ENCODE results near the gene CTDNEP1. TPM values are rescaled to one million over a fixed set of nuclear protein-coding genes. Genes with fewer than 3 reads are reported as not detected.

CTDNEP1 gene
- total and polyA plus RNA-seq, 12 donors, result 30.3 to 177 (median 105) TPM

DNA sequence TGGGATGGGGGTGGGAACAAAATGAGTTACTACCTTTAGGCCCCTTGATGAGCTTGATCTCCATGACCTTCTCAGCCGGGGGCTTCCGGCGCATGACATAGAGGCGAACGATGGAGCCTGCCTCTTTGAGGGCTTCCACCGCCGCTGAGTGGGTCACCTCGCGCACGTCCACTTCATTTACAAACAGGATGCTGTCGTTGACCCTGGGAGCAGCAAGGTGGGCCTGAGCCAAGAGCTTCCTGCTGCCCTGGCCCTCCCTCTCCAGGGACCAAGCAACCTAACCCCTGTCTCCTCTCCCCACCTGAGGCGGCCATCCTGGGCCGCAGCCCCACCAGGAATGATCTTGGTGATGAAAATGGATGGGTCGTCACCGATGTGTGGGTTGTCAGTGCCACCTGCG, 48.1 kb downstream of the CTDNEP1 start:
- Histone ChIP-seq H3K9me3 (replicated peaks in 1 of 3) (no peaks in the 10 kb centered on the region), H3K27me3 (no peaks in the 10 kb centered on the region), H3K27ac (no peak overlapping the region), H3K4me3 (no peak overlapping the region), H3K4me1 (replicated peaks in 1 of 2) (peaks cover 0 to 9% of the 10 kb centered on the region in 2 donors), H3K36me3 (replicated peaks in 1 of 2) (peaks cover 0 to 28% of the 10 kb centered on the region in 2 donors)
- intact Hi-C loops (cut with DNase I), result no loop called here
- peak in 1 of 7 donors; percentile 13 for DNase-seq
- 93 to 100% (median 97%) methylated on average over 9 to 16 of the region's 16 CpGs for WGBS, 4 donors
- no peak for TF ChIP-seq POLR2A (IDR thresholded peaks at IDR 0.05)
- TF ChIP-seq, protein P1, sequence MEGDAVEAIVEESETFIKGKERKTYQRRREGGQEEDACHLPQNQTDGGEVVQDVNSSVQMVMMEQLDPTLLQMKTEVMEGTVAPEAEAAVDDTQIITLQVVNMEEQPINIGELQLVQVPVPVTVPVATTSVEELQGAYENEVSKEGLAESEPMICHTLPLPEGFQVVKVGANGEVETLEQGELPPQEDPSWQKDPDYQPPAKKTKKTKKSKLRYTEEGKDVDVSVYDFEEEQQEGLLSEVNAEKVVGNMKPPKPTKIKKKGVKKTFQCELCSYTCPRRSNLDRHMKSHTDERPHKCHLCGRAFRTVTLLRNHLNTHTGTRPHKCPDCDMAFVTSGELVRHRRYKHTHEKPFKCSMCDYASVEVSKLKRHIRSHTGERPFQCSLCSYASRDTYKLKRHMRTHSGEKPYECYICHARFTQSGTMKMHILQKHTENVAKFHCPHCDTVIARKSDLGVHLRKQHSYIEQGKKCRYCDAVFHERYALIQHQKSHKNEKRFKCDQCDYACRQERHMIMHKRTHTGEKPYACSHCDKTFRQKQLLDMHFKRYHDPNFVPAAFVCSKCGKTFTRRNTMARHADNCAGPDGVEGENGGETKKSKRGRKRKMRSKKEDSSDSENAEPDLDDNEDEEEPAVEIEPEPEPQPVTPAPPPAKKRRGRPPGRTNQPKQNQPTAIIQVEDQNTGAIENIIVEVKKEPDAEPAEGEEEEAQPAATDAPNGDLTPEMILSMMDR (IDR thresholded peaks at IDR 0.05), result no peak

DNA sequence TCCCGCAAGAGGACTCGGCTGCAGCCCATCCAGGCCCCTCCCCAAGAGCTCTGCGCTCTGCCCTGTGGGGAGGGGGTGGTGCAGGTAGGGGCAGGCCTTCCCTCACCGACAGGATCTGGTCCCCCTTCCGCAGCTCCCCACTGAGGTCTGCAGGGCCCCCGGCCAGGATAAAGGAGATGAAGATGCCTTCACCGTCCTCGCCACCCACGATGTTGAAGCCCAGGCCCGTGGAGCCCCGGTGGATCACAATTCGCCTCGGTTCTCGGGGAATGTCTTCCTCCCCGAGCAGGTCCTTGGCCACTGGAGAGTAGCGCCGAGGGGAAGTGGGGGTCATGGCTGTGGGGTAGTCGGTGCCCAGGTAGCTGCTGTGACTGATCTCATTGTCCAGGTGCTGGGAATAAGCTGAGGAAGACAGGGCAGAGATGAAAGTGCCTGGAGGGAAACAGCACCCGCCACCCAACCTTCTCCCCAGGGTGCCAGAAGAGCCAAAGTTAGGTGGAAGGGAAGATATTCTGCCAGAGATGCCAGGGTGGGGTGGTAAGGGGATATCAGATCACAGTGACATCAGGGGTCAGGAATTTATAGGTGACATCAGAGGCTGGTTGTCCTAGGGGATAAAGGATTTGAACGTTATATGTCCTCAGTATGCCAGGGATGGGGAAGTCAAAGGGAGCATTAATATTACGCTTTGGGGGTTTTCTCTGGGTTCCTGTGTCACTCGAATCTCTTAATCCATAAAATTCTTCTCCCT, 54.7 kb downstream of the CTDNEP1 start:
- Histone ChIP-seq H3K4me3 (no peak overlapping the region), H3K9me3 (replicated peaks in 1 of 3) (no peaks in the 10 kb centered on the region), H3K36me3 (replicated peaks in 1 of 2) (peaks cover 0 to 57% of the 10 kb centered on the region in 2 donors), H3K27ac (no peak overlapping the region), H3K4me1 (replicated peaks in 1 of 2) (no peaks in the 10 kb centered on the region), H3K27me3 (no peaks in the 10 kb centered on the region)
- no peak for TF ChIP-seq POLR2A (IDR thresholded peaks at IDR 0.05)
- TF ChIP-seq, protein P1 (IDR thresholded peaks at IDR 0.05), result no peak
- DNase-seq, result no peak
- intact Hi-C loops (cut with DNase I), result no loop called here
- 89 to 95% (median 91%) methylated on average over 12 to 22 of the region's 22 CpGs for WGBS, 4 donors

DNA sequence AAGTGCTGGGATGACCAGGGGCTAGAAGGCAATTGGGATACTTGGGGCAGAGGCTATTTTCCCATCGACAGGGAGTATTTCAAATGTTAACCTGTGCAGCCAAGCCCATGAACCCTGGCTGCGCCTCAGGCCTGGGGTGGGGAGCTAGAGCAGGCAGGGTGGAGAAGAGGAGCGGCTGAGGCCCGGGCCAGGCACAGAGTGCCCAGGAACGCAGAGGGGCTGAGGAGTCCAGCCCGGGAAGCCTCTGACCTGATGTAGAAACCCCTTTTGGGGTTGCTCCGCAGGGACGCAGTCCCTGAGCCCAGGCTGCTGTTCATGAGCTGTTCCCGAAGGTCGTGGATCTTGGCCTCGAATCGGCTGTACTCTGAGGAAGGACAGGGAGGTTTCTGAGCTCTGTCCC, 55.6 kb downstream of the CTDNEP1 start:
- intact Hi-C loops (cut with DNase I), result no loop called here
- Histone ChIP-seq H3K4me3 (no peak overlapping the region), H3K36me3 (replicated peaks in 1 of 2) (peaks cover 0 to 54% of the 10 kb centered on the region in 2 donors), H3K27ac (no peak overlapping the region), H3K27me3 (no peaks in the 10 kb centered on the region), H3K4me1 (replicated peaks in 1 of 2) (no peaks in the 10 kb centered on the region), H3K9me3 (replicated peaks in 1 of 3) (no peaks in the 10 kb centered on the region)
- TF ChIP-seq, protein P1 (IDR thresholded peaks at IDR 0.05), result no peak
- no peak for TF ChIP-seq POLR2A (IDR thresholded peaks at IDR 0.05)
- WGBS, 4 donors, result 77 to 89% (median 84%) methylated on average over 7 to 12 of the region's 12 CpGs
- no peak for DNase-seq

MicroRNAs within 50 kb of the gene (microRNA counts, 767-probe panel; counts per million panel counts)
- 0 counts per million in 2 donors for microRNA hsa-miR-324-3p
- microRNA hsa-miR-324-5p, result 4,890 to 5,879 counts per million in 2 donors

Small RNA genes within 50 kb of the gene (microRNA-seq; reads per million reads assigned to microRNA genes)
- 1,728 to 3,466 (median 2,288) reads per million in 3 donors for gene MIR324

Small RNA genes within 50 kb of the gene (small RNA-seq; reads per million reads assigned to genes)
- gene MIR324 (3.2 to 3.7 reads per million in 2 donors), gene RF00019 (0 reads per million in 2 donors)

Other genes with a start within 250 kb of the CTDNEP1 start
Only the 30 nearest of the 35 such genes appear.
- 1 to 10 TPM in 8 of 9 donors, under 1 TPM in 1; 0.97 to 3.2 (median 2.3) TPM for gene SLC16A13, start 215.7 kb downstream of the CTDNEP1 start, total RNA-seq
- gene SLC16A13, start 215.7 kb downstream of the CTDNEP1 start, polyA plus RNA-seq, result 1 to 10 TPM in 2 of 3 donors, under 1 TPM in 1; 0.84 to 3.1 (median 1.3) TPM
- gene SLC16A11, start 207.6 kb downstream of the CTDNEP1 start, total RNA-seq, result 1 to 10 TPM in 2 of 9 donors, under 1 TPM in 5, not detected in 2; 0.18 to 1.1 (median 0.55) TPM
- gene SLC16A11, start 207.6 kb downstream of the CTDNEP1 start, polyA plus RNA-seq, result 1 to 10 TPM in 2 of 3 donors, not detected in 1; 1.1 to 3.0 TPM
- gene CLEC10A, start 171.5 kb downstream of the CTDNEP1 start, total RNA-seq, result 10 to 100 TPM in 1 of 9 donors, 1 to 10 TPM in 7, under 1 TPM in 1; 0.83 to 14.1 (median 5.3) TPM
- gene CLEC10A, start 171.5 kb downstream of the CTDNEP1 start, polyA plus RNA-seq, result 1 to 10 TPM; 3.1 to 6.5 (median 4.2) TPM
- gene ASGR2, start 136.9 kb downstream of the CTDNEP1 start, total RNA-seq, result 1 to 10 TPM in 1 of 9 donors, under 1 TPM in 4, not detected in 4; 0.14 to 1.1 (median 0.61) TPM
- 1 to 10 TPM in 2 of 3 donors, under 1 TPM in 1; 0.35 to 1.4 (median 1.2) TPM for gene ASGR2, start 136.9 kb downstream of the CTDNEP1 start, polyA plus RNA-seq
- gene ASGR1, start 72.4 kb downstream of the CTDNEP1 start, total RNA-seq, result 1 to 10 TPM in 6 of 9 donors, under 1 TPM in 1, not detected in 2; 0.63 to 2.7 (median 1.7) TPM
- 1 to 10 TPM in 2 of 3 donors, under 1 TPM in 1; 0.29 to 6.9 (median 5.0) TPM for gene ASGR1, start 72.4 kb downstream of the CTDNEP1 start, polyA plus RNA-seq
- gene DLG4, start 31.9 kb downstream of the CTDNEP1 start, total RNA-seq, result 10 to 100 TPM; 14.1 to 70.2 (median 31.4) TPM
- 100 to 1,000 TPM in 1 of 3 donors, 10 to 100 TPM in 2; 19.1 to 172 (median 29.6) TPM for gene DLG4, start 31.9 kb downstream of the CTDNEP1 start, polyA plus RNA-seq
- gene ACADVL, start 31.8 kb downstream of the CTDNEP1 start, total RNA-seq, result 1,000 to 10,000 TPM in 8 of 9 donors, 100 to 1,000 TPM in 1; 961 to 2,378 (median 1,747) TPM
- 1,000 to 10,000 TPM in 2 of 3 donors, 100 to 1,000 TPM in 1; 972 to 6,098 (median 5,777) TPM for gene ACADVL, start 31.8 kb downstream of the CTDNEP1 start, polyA plus RNA-seq
- 10 to 100 TPM; 25.2 to 87.2 (median 44.8) TPM for gene DVL2, start 17.2 kb downstream of the CTDNEP1 start, total RNA-seq
- 10 to 100 TPM; 11.8 to 80.9 (median 19.2) TPM for gene DVL2, start 17.2 kb downstream of the CTDNEP1 start, polyA plus RNA-seq
- 100 to 1,000 TPM in 1 of 9 donors, 10 to 100 TPM in 8; 33.5 to 141 (median 66.8) TPM for gene PHF23, start 12.3 kb downstream of the CTDNEP1 start, total RNA-seq
- 10 to 100 TPM; 28.0 to 80.3 (median 49.6) TPM for gene PHF23, start 12.3 kb downstream of the CTDNEP1 start, polyA plus RNA-seq
- gene GABARAP, start 9.3 kb downstream of the CTDNEP1 start, total RNA-seq, result 1,000 to 10,000 TPM in 1 of 9 donors, 100 to 1,000 TPM in 8; 195 to 1,049 (median 833) TPM
- gene GABARAP, start 9.3 kb downstream of the CTDNEP1 start, polyA plus RNA-seq, result 1,000 to 10,000 TPM in 2 of 3 donors, 100 to 1,000 TPM in 1; 694 to 1,285 (median 1,047) TPM
- 10 to 100 TPM; 28.0 to 82.7 (median 58.8) TPM for gene ELP5, start 481 bp upstream of the CTDNEP1 start, total RNA-seq
- gene ELP5, start 481 bp upstream of the CTDNEP1 start, polyA plus RNA-seq, result 10 to 100 TPM; 39.0 to 96.5 (median 77.4) TPM
- gene CLDN7, start 10.7 kb upstream of the CTDNEP1 start, total RNA-seq, result 10 to 100 TPM in 4 of 9 donors, 1 to 10 TPM in 5; 2.0 to 35.6 (median 7.0) TPM
- 1 to 10 TPM; 1.6 to 9.7 (median 5.3) TPM for gene CLDN7, start 10.7 kb upstream of the CTDNEP1 start, polyA plus RNA-seq
- 10 to 100 TPM in 4 of 9 donors, 1 to 10 TPM in 5; 1.8 to 30.0 (median 7.8) TPM for gene SLC2A4, start 30.0 kb upstream of the CTDNEP1 start, total RNA-seq
- gene SLC2A4, start 30.0 kb upstream of the CTDNEP1 start, polyA plus RNA-seq, result 10 to 100 TPM in 1 of 3 donors, 1 to 10 TPM in 1, under 1 TPM in 1; 0.75 to 12.7 (median 5.6) TPM
- under 1 TPM in 4 of 9 donors, not detected in 5; 0.06 to 0.28 (median 0.09) TPM for gene YBX2, start 42.9 kb upstream of the CTDNEP1 start, total RNA-seq
- 1 to 10 TPM in 1 of 3 donors, under 1 TPM in 1, not detected in 1; 0.88 to 1.4 TPM for gene YBX2, start 42.9 kb upstream of the CTDNEP1 start, polyA plus RNA-seq
- 100 to 1,000 TPM; 110 to 666 (median 262) TPM for gene EIF5A, start 55.9 kb upstream of the CTDNEP1 start, total RNA-seq
- 100 to 1,000 TPM; 469 to 594 (median 589) TPM for gene EIF5A, start 55.9 kb upstream of the CTDNEP1 start, polyA plus RNA-seq
- 100 to 1,000 TPM in 5 of 9 donors, 10 to 100 TPM in 4; 69.1 to 124 (median 100) TPM for gene GPS2, start 63.6 kb upstream of the CTDNEP1 start, total RNA-seq
- 100 to 1,000 TPM; 167 to 196 (median 191) TPM for gene GPS2, start 63.6 kb upstream of the CTDNEP1 start, polyA plus RNA-seq
- 10 to 100 TPM; 10.4 to 46.9 (median 25.0) TPM for gene NEURL4, start 77.6 kb upstream of the CTDNEP1 start, total RNA-seq
- gene NEURL4, start 77.6 kb upstream of the CTDNEP1 start, polyA plus RNA-seq, result 100 to 1,000 TPM in 1 of 3 donors, 10 to 100 TPM in 1, 1 to 10 TPM in 1; 8.7 to 111 (median 45.5) TPM
- gene ACAP1, start 84.8 kb upstream of the CTDNEP1 start, total RNA-seq, result 10 to 100 TPM in 4 of 9 donors, 1 to 10 TPM in 5; 2.9 to 54.7 (median 9.7) TPM
- gene ACAP1, start 84.8 kb upstream of the CTDNEP1 start, polyA plus RNA-seq, result 10 to 100 TPM in 2 of 3 donors, 1 to 10 TPM in 1; 2.1 to 54.1 (median 21.9) TPM
- gene KCTD11, start 100.4 kb upstream of the CTDNEP1 start, total RNA-seq, result 10 to 100 TPM in 6 of 9 donors, 1 to 10 TPM in 3; 6.8 to 13.8 (median 11.5) TPM
- gene KCTD11, start 100.4 kb upstream of the CTDNEP1 start, polyA plus RNA-seq, result 1 to 10 TPM; 5.2 to 10.0 (median 7.1) TPM
- not detected for gene TMEM95, start 103.4 kb upstream of the CTDNEP1 start, total RNA-seq
- not detected for gene TMEM95, start 103.4 kb upstream of the CTDNEP1 start, polyA plus RNA-seq
- gene TNK1, start 129.4 kb upstream of the CTDNEP1 start, total RNA-seq, result 1 to 10 TPM in 7 of 9 donors, under 1 TPM in 2; 0.06 to 8.7 (median 2.1) TPM
- gene TNK1, start 129.4 kb upstream of the CTDNEP1 start, polyA plus RNA-seq, result 1 to 10 TPM in 2 of 3 donors, under 1 TPM in 1; 0.13 to 3.9 (median 1.6) TPM
- 10 to 100 TPM in 8 of 9 donors, 1 to 10 TPM in 1; 7.7 to 34.5 (median 27.0) TPM for gene PLSCR3, start 142.8 kb upstream of the CTDNEP1 start, total RNA-seq
- gene PLSCR3, start 142.8 kb upstream of the CTDNEP1 start, polyA plus RNA-seq, result 10 to 100 TPM; 13.2 to 42.5 (median 32.9) TPM
- 100 to 1,000 TPM in 3 of 9 donors, 10 to 100 TPM in 6; 52.9 to 205 (median 92.4) TPM for gene TMEM256, start 152.4 kb upstream of the CTDNEP1 start, total RNA-seq
- 100 to 1,000 TPM in 2 of 3 donors, 10 to 100 TPM in 1; 48.5 to 334 (median 254) TPM for gene TMEM256, start 152.4 kb upstream of the CTDNEP1 start, polyA plus RNA-seq
- 10 to 100 TPM in 6 of 9 donors, 1 to 10 TPM in 3; 2.8 to 34.8 (median 14.4) TPM for gene NLGN2, start 156.1 kb upstream of the CTDNEP1 start, total RNA-seq
- gene NLGN2, start 156.1 kb upstream of the CTDNEP1 start, polyA plus RNA-seq, result 10 to 100 TPM in 2 of 3 donors, 1 to 10 TPM in 1; 7.7 to 44.6 (median 28.1) TPM
- not detected for gene SPEM1, start 168.6 kb upstream of the CTDNEP1 start, total RNA-seq
- gene SPEM1, start 168.6 kb upstream of the CTDNEP1 start, polyA plus RNA-seq, result not detected
- gene SPEM2, start 173.9 kb upstream of the CTDNEP1 start, total RNA-seq, result not detected
- gene SPEM2, start 173.9 kb upstream of the CTDNEP1 start, polyA plus RNA-seq, result not detected
- not detected for gene SPEM3, start 177.1 kb upstream of the CTDNEP1 start, total RNA-seq
- not detected for gene SPEM3, start 177.1 kb upstream of the CTDNEP1 start, polyA plus RNA-seq
- 10 to 100 TPM in 4 of 9 donors, 1 to 10 TPM in 5; 5.7 to 26.6 (median 8.8) TPM for gene TMEM102, start 183.7 kb upstream of the CTDNEP1 start, total RNA-seq
- gene TMEM102, start 183.7 kb upstream of the CTDNEP1 start, polyA plus RNA-seq, result 1 to 10 TPM; 2.1 to 8.7 (median 6.6) TPM
- gene FGF11, start 187.8 kb upstream of the CTDNEP1 start, total RNA-seq, result 10 to 100 TPM; 12.1 to 76.7 (median 23.4) TPM
- gene FGF11, start 187.8 kb upstream of the CTDNEP1 start, polyA plus RNA-seq, result 10 to 100 TPM; 10.2 to 33.2 (median 19.2) TPM
- 10 to 100 TPM; 18.7 to 56.3 (median 37.9) TPM for gene CHRNB1, start 193.3 kb upstream of the CTDNEP1 start, total RNA-seq
- gene CHRNB1, start 193.3 kb upstream of the CTDNEP1 start, polyA plus RNA-seq, result 10 to 100 TPM; 32.2 to 40.8 (median 32.9) TPM